T-helper 1 cell treated with Interleukin-12 subunit alpha and Interleukin-12 subunit beta and Interleukin-4 antibody, amounts not matched to agents 30 ng/mL and 1 ng/mL, for 36 hours (primary cell): ENCODE results near the gene TANGO2. TPM values are rescaled to one million over a fixed set of nuclear protein-coding genes. Genes with fewer than 3 reads are reported as not detected.

ENCODE experiments used
- intact Hi-C: fragments of 100-400 bp; cut with micrococcal nuclease; formaldehyde crosslinking; loops from one replicate; pipeline ENCODE4 v1.15.1; 2024
- total RNA-seq: library from RNA; stranded (reverse); gene quantifications from 2 replicates; pipeline ENCODE4 v1.2.3, GENCODE V29; 2022

Gene TANGO2
- total RNA-seq, 1 donor from 2014 or later = 48.7 TPM

- intact Hi-C loops = loop anchor here (5.0 kb wide), 1 partner anchor 49 kb away; the partner anchor contains the start of gene ZDHHC8
Observed at GRCh38 chr22:20083157-20083890, 62.4 kb downstream of the TANGO2 start.

DNA sequence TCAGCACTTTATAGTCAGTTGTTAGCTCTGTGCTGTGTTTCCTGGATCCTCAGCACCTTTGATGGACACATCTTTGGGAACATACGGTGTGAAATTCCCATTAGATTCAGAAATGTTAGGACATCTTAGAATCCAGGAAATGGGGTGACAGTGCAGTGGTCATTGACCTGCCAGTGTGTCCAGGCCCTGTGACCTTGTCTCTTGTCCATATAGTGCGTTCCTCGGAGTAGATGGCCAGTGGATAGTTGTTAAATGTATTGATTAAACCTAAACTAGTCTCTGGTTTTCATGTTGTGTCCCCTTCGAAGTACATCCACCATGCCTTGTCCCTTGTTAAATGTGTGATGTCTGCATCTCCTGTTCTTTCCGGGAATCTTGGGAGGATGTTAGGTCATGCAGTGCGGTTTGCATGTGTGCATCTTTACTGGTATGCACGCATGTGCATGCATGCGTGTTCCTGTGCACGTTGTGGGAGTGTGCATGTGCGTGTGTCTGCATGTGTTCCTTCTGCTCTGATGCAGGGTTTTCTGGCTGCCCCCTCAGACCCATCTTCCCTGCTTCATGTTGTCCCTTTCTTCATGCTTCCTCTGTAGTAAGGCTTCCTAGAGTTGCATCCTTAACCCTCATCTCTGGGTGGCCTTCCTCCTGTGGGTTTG is 63.1 kb downstream of the TANGO2 start:
- intact Hi-C loops = loop anchor here (5.0 kb wide), 1 partner anchor 48 kb away; the partner anchor contains the start of gene ZDHHC8

GRCh38 chr22:20084547-20085413 is 63.9 kb downstream of the TANGO2 start:
- intact Hi-C loops = loop anchor here (5.0 kb wide), 1 partner anchor 48 kb away; the partner anchor contains the start of gene ZDHHC8

DNA sequence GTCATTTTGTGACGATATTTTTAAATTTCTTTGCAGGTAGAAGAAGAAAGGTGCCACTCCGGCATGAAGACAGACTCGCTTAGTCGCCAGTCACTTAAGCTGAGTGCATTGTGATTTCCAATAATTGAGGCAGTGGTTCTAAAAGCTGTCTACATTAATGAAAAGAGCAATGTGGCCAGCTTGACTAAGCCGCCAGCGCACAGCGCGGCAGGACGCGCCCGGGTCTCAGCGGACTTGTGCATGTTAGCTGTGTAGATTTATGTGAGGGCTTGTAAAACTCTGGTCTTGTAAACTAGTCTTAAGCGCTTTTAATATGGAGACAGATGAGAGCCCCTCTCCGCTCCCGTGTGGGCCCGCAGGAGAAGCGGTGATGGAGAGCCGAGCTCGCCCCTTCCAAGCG is 64.7 kb downstream of the TANGO2 start:
- intact Hi-C loops = no loop called here

DNA sequence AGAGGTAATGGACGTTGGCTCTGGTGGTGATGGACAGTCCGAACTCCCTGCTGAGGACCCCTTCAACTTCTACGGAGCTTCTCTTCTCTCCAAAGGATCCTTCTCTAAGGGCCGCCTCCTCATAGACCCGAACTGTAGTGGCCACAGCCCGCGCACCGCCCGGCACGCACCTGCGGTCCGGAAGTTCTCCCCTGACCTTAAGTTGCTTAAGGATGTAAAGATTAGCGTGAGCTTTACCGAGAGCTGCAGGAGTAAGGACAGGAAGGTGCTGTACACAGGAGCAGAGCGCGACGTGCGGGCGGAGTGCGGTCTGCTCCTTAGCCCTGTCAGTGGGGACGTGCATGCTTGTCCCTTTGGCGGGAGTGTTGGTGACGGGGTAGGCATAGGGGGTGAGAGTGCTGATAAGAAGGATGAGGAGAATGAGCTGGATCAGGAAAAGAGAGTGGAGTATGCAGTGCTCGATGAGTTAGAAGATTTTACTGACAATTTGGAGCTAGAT is 65.2 kb downstream of the TANGO2 start:
- intact Hi-C loops = no loop called here

DNA sequence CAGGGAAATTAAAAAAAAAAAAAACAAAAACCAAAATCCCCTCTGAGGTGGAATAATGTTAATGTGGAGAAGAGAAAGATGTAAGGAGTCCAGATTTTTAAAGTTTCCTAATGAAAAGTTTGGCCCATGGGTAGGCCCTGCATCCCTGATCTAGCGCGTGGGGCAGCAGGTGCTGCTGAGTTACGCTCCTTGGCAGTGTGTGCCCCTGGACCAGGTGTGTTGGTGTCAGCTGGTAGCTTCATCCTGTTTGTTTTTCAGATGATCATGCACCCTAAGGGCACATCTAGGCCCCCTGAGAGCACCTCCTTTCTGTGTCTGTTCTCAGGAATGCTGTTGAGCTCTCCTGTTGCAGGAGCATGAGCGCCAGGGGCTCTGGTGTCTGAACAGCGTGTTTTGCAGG is 65.9 kb downstream of the TANGO2 start:
- intact Hi-C loops = no loop called here

DNA sequence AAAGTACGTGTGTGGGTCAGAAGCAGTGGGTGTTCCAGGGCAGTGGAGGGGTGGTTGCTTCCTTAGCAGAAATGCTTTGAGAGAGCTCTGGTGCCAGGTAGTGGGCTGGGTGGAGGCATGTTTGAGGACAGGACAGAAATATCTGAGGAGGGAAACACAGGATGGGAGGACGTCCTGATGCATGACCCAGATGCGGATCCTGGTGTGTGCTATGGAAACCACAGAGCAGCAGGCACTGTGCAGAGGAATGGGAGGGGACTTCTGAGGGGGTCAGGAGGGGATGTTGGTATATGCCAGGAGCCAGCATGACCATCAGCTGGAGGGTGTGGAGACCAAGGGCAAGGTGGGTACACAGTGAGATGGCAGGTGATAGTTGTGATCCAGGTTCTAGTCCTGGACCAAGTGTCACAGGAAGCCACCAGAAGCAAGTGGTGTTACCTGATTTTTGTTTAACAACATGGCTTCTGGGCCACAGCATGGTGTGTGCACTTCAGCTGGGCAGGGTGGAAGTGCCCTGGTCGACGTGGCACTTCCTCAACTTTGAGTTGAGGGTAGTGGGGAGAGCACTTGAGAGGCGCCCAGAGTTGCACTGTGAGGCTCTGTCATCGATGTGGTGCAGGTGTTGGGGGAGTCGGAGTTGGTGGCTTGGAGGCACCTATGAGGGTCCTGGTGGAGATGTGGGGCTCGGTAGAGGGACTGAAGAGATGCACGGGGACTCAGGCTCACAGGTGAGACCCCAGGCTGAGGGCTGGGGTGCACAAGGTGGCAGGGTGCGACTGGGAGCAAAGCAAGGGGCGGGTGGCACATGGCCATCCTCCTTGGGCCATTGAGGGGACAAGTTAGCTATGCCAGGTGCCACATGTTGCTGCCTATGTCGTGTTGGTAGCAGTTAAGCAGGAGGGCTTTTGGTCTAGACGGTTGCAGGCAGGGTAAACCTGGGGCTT is 66.7 kb downstream of the TANGO2 start:
- intact Hi-C loops = no loop called here

- intact Hi-C loops = no loop called here
Observed at GRCh38 chr22:20088263-20088648, 67.3 kb downstream of the TANGO2 start.

DNA sequence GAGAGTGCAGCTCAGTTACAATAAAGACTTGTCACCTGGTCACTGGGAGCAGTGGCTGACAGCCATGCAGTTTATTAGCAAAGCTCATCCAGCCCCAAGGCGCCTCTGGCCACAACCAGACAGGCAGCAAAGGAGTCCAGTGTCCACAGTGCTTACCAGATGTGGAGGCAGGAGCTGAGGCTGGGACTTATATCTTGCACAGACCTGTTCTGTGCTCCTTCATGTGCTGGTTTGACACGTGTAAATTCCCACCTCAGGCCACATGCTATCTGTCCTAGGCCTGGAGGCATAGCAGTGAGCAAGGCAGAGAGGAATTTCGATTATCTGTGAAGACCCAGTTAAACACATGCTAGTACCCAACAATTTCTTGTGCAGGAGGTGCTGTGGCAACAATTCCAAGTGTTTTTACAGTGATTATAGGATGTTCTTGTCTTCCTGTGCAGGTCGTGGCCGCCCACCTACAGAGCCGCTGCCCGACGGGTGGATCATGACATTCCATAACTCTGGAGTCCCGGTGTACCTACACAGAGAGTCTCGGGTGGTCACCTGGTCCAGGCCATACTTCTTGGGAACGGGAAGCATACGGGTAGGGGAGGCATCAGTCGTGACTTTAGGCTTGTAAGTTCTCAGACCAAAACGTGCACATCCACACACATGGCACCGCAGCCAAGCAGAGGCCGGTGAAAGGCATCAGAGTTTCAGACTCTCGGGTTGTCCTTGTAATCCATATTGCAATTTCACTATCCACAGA is 68.5 kb downstream of the TANGO2 start:
- intact Hi-C loops = no loop called here

DNA sequence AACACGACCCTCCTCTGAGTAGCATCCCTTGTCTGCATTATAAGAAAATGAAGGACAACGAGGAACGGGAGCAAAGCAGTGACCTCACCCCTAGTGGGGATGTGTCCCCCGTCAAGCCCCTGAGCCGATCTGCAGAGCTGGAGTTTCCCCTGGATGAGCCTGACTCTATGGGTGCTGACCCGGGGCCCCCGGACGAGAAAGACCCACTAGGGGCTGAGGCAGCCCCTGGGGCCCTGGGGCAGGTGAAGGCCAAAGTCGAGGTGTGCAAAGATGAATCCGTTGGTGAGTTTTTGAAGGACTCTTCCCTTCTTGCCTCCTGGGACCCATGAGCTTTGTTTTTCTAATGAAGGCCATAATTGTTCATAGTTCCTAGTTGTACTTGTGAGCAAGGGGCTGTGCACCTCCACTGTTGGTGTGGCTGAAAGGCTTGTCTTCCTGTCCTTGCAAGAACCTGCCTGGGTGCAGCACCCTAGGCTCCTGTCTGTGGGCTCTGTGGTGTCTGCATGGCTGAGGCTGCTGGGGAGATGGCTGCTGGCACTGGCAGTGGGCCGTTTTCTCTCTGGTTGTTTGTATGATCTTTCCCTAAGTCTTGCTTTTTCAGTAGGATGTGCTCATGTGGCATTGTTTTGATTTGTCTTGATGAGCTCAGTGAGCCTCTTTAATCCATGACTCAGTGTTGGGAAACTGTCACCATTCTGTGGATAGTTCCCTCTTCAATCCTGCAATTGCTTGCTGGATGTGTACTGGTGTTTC is 69.2 kb downstream of the TANGO2 start:
- intact Hi-C loops = no loop called here

DNA sequence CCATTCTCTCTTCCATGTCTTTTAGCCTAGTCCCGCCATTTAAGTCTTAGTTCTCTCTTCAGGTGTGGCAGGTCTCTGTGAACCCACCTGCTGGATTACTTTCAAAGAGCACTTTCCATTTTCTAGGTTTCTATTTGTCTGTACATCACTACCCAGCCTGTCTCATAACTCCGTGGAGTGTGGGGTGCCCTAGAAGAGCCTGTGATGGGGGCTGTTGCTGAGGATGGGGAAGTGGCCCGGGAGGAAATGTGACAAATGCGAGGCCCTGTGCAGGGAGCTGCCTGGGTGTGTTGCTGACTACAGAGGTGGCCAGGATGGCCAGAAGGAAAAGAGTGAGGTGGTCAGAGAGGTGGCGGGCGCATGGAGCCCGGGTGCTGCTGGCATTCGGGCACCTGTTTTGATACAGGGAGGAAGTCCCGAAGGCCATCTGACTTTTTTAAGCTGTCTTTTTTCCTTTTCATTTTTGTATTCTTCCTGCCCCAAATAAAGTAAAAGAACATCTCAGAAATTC is 69.9 kb downstream of the TANGO2 start:
- intact Hi-C loops = no loop called here

GRCh38 chr22:20091690-20092476 is 71.0 kb downstream of the TANGO2 start:
- intact Hi-C loops = no loop called here

DNA sequence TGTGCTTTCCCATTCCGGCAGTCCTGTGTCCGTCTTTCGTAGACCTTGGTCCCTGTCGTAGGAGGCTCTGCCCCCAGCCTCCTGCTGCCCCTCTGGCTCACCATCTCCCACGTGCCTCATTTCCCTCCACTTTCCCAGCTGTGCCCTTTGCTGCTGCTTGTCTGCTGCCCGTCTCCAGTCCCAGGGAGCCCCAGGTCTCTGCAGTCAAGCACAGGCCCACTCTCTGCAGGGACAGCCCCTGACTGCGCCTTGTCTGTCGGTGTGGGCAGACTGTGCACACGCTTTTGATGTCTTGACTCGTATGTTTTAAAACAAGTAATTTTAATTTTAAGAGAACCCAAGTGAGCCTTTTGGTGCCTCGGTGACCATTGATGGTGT is 71.6 kb downstream of the TANGO2 start:
- intact Hi-C loops = no loop called here

GRCh38 chr22:20093418-20094196 is 72.7 kb downstream of the TANGO2 start:
- intact Hi-C loops = no loop called here

DNA sequence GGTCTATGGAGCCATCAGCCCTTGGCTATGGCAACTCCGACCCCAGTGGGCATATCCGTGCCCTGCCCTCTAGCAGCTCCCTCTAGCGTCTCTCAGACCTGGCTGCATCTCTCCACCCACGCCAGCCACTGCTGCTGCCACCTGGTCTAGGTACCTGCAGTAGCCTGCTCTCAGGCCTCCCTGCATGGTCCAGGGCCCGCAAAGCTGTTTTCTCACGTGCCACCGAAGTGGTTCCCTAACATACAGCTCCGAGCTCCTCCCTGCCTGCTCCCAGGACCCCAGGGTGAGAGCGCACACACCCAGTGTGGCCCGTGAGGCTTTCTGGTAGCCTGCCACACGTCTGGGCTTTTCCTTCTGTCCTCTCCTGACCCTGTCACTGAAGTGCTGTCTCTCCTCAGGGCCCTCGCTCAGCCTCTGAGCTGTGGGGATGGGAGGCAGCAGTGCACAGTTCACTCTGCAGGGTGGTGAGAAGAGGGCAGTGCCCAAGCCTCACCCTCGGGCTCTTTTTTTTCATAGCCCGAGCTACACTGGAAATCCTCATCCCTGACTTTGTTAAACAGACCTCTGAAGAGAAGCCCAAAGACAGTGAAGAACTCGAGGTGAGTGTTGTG is 73.4 kb downstream of the TANGO2 start:
- intact Hi-C loops = no loop called here

DNA sequence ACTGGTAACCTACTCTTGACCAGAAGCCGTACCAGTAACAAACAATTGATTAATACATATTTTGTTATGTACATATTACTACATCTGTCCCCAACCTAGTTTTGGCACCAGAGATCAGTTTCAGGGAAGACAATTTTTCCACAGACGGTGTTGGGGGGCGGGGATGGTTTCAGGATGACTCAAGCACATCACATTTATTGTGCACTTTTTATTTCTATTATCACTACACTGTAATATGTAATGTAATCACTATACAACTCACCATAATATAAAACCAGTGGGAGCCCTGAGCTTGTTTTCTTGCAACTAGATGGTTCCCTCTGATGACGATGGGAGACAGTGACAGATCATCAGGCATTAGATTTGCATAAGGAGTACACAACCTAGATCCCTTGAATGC is 74.6 kb downstream of the TANGO2 start:
- intact Hi-C loops = no loop called here
